Globus pallidus (tissue), 1 donor: ENCODE data around the gene CSGALNACT2.

Experiments
- DNase-seq: peaks from one replicate; pipeline ENCODE4 v3.0.0-alpha.2; 2015; ENCODE audit warnings: low spot score

CSGALNACT2 gene

GRCh38 chr10:43230101-43230908, 92.1 kb downstream of the CSGALNACT2 start:
- DNase-seq = no peak

- DNase-seq = no peak
Observed at GRCh38 chr10:43230909-43231522, 92.8 kb downstream of the CSGALNACT2 start.

- no peak for DNase-seq
Observed at GRCh38 chr10:43231523-43232078, 93.4 kb downstream of the CSGALNACT2 start.

GRCh38 chr10:43233601-43234430, 95.6 kb downstream of the CSGALNACT2 start:
- no peak for DNase-seq

- DNase-seq = no peak
Observed at GRCh38 chr10:43234471-43235041, 96.3 kb downstream of the CSGALNACT2 start.
